VCaP (cell line): ENCODE measurements around the gene PRKCA.

Source experiments
- H3K27ac ChIP-seq: fragments of 450-650 bp; 2 replicates; pipeline ENCODE4 v1.5.1; 2017
- CTCF ChIP-seq: fragments of 450-650 bp; conservative IDR thresholded peaks from 2 replicates; pipeline ENCODE4 v1.5.1; 2017; ENCODE audit warnings: mild to moderate bottlenecking, moderate library complexity

Gene PRKCA

DNA sequence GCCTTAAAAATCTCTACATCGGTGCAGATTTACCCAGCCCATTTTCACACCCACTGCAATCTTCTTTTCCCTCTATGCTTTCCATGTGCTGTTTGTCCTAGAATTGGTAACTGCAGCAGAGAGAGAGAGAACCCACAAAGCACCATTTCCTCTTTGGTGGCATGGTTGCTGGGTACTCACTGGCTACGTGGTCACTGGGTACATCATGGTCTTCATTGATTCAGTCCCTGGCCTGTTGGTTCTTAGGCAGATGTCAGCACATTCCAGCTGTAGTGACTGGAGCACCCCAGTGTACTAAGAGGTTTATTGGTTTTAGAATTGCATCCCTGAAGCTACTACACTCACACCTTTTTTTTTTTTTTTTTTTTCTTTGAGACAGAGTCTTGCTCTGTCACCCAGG, 376.4 kb downstream of the PRKCA start:
- no peak overlapping the region for H3K27ac ChIP-seq

GRCh38 chr17:66679631-66680517, 377.5 kb downstream of the PRKCA start:
- H3K27ac ChIP-seq: no peak overlapping the region
- no peak for TF ChIP-seq CTCF

More for the DNA sequence above, 376.4 kb downstream of the PRKCA start:
- no peak for TF ChIP-seq CTCF

- TF ChIP-seq CTCF: no peak
- no peak overlapping the region for H3K27ac ChIP-seq
Measured at GRCh38 chr17:66682283-66682682, 379.9 kb downstream of the PRKCA start.

- TF ChIP-seq CTCF: no peak
- no peak overlapping the region for H3K27ac ChIP-seq
Measured at GRCh38 chr17:66684261-66684660, 381.8 kb downstream of the PRKCA start.

DNA sequence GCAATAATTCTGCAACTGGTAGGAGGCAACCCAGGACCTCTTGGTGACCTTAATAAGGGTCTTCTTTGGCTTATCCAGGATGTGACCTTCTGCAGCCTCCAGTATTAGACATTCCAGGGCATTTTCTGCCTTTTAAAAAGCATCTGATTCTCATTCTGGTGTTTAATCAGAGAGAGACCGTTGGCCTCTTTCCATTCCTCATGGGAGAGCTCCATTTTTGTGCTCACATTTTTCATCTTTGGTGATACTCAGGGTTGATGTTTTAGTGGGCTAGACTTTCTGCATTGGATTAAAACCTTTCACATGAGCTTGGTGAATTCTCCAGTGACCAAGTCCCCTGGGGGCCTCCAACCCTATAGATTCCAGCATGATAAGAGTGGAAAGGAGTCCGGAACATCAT, 382.3 kb downstream of the PRKCA start:
- no peak for TF ChIP-seq CTCF
- H3K27ac ChIP-seq: no peak overlapping the region

GRCh38 chr17:66686601-66687000, 384.2 kb downstream of the PRKCA start:
- H3K27ac ChIP-seq: no peak overlapping the region
- no peak for TF ChIP-seq CTCF

DNA sequence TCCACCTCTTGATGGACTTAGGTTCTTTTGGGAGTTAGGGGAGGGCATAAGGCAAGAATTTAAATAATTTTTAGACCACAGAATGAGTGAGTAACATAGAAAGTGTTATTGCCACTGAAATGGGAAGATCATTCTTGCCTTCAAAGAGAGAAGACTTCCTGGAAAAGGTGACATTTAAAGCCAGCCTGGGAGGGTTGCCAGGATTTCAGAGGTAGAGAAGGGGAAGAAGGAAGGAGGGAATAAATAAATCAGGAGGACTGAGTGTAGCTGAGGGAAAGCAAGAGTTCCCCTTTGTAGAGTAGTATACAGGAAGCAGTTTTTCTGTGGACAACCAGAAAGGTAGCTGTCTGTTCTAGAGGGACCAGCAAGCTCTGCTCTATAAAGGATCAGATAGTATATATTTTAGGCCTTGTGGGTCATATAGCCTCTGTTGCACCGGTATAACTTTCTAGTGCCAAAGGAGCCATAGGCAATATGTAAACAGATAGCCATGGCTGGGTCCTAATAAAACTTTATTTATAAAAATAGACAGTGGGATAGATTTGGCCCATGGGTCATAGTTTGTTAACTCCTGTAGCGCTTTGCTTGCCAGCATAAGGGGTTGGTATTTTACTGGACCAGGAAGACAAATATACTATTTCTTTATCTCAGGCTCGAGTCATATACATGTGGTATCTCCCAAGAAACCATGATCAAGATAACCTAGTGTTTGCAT, 385.3 kb downstream of the PRKCA start:
- TF ChIP-seq CTCF: no peak

More for the DNA sequence above, 385.3 kb downstream of the PRKCA start:
- H3K27ac ChIP-seq: no peak overlapping the region
